Measurements from ENCODE around the gene AK4. TPM values are rescaled to one million over a fixed set of nuclear protein-coding genes. Genes with fewer than 3 reads are reported as not detected.
A peak's percentile ranks its signal among the peaks of the same experiment; 100 is the strongest.
"Not testable (repeated sequence)": the region's sequence is repeated elsewhere in the genome, so short reads cannot be mapped to it uniquely, and the experiment has no call there.

The AK4 gene
- total RNA-seq, 1 donor = 11.6 TPM

GRCh38 chr1:65237088-65237487 is 89.1 kb downstream of the AK4 start:
- not testable (repeated sequence) for DNase-seq (ENCODE audit: low read depth in 2 of 3, low spot score in 2 of 3)

GRCh38 chr1:65237503-65237902 is 89.5 kb downstream of the AK4 start:
- DNase-seq (ENCODE audit: low read depth in 2 of 3, low spot score in 2 of 3) = no peak

GRCh38 chr1:65238010-65238409 is 90.0 kb downstream of the AK4 start:
- no peak for DNase-seq (ENCODE audit: low read depth in 2 of 3, low spot score in 2 of 3)

- DNase-seq (ENCODE audit: low read depth in 2 of 3, low spot score in 2 of 3) = no peak
These were observed 95.5 kb downstream of the AK4 start for GRCh38 chr1:65243491-65243890.

GRCh38 chr1:65245295-65245694 is 97.3 kb downstream of the AK4 start:
- no peak for DNase-seq (ENCODE audit: low read depth in 2 of 3, low spot score in 2 of 3)

- no peak for DNase-seq (ENCODE audit: low read depth in 2 of 3, low spot score in 2 of 3)
These were observed 99.7 kb downstream of the AK4 start for GRCh38 chr1:65247419-65248359.

GRCh38 chr1:65250826-65251225 is 102.8 kb downstream of the AK4 start:
- DNase-seq (ENCODE audit: low read depth in 2 of 3, low spot score in 2 of 3) = no peak

GRCh38 chr1:65253800-65254319 is 105.9 kb downstream of the AK4 start:
- DNase-seq (ENCODE audit: low read depth in 2 of 3, low spot score in 2 of 3) = no peak

- peak; percentile 63 to 86 (median 83) for DNase-seq (ENCODE audit: low read depth in 2 of 3, low spot score in 2 of 3)
These were observed 106.5 kb downstream of the AK4 start for GRCh38 chr1:65254320-65255034.

- peak in 1 of 3 donors; percentile 26 for DNase-seq (ENCODE audit: low read depth in 2 of 3, low spot score in 2 of 3)
These were observed 107.1 kb downstream of the AK4 start for GRCh38 chr1:65255035-65255655.

GRCh38 chr1:65255656-65256050 is 107.7 kb downstream of the AK4 start:
- no peak for DNase-seq (ENCODE audit: low read depth in 2 of 3, low spot score in 2 of 3)

- no peak for DNase-seq (ENCODE audit: low read depth in 2 of 3, low spot score in 2 of 3)
These were observed 109.1 kb downstream of the AK4 start for GRCh38 chr1:65256860-65257708.

GRCh38 chr1:65258106-65258505 is 110.1 kb downstream of the AK4 start:
- peak in 1 of 3 donors; percentile 37 for DNase-seq (ENCODE audit: low read depth in 2 of 3, low spot score in 2 of 3)

- no peak for DNase-seq (ENCODE audit: low read depth in 2 of 3, low spot score in 2 of 3)
These were observed 111.8 kb downstream of the AK4 start for GRCh38 chr1:65259816-65260215.

GRCh38 chr1:65260851-65261473 is 113.0 kb downstream of the AK4 start:
- peak in 2 of 3 donors; percentile 32 to 58 for DNase-seq (ENCODE audit: low read depth in 2 of 3, low spot score in 2 of 3)

- no peak for DNase-seq (ENCODE audit: low read depth in 2 of 3, low spot score in 2 of 3)
These were observed 115.3 kb downstream of the AK4 start for GRCh38 chr1:65263286-65263685.

GRCh38 chr1:65264197-65264929 is 116.4 kb downstream of the AK4 start:
- peak in 2 of 3 donors; percentile 20 to 30 for DNase-seq (ENCODE audit: low read depth in 2 of 3, low spot score in 2 of 3)

GRCh38 chr1:65265296-65265650 is 117.3 kb downstream of the AK4 start:
- DNase-seq (ENCODE audit: low read depth in 2 of 3, low spot score in 2 of 3) = no peak
